ENCODE results near the gene BTBD10. TPM values are rescaled to one million over a fixed set of nuclear protein-coding genes. Genes with fewer than 3 reads are reported as not detected.
A peak's percentile ranks its signal among the peaks of the same experiment; 100 is the strongest.

The BTBD10 gene
- total RNA-seq, 2 experiments from 2014 or later = 26.0 to 26.3 TPM

DNA sequence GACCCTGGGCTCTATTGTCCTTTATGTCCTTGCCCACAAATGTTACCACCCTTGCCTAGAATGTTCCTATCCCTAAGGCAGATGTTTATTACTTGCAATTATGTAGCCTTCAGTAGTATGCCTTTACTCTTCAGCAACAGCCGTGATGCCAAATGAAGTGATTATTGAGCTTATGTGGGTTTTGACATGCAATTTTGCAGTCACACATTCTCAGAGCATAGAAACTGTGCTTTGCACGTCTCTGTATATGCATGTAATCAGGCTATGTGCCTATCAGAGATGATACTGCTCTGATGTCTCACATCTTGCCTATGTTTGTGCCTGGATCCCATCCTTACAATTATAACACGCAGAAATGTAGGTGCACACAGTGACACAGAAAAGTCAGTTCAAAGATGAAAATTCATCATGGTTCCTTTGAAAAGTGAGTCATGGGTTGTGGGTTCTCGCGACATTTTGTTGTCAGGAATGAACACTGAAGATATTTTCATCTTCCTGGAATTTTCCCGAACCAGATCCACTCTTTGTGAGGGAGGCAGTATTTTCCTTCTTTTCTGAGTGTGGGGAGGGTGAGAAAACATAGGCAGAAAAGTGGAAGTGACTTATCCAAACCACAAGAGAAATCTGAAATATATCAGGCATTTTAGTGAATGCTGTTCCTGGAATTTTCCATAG lies 104.3 kb downstream of the BTBD10 start:
- Mint-ChIP-seq H3K27me3 (no peaks in the 10 kb centered on the region), H3K4me1 (no peaks in the 10 kb centered on the region), H3K9me3 (no peaks in the 10 kb centered on the region), H3K4me3 (no peak overlapping the region), H3K36me3 (ENCODE audit: low read depth) (peaks cover 62% of the 10 kb centered on the region), H3K27ac (no peak overlapping the region)
- DNase-seq = no peak
- CTCF ChIA-PET = no interaction called here
- POLR2A ChIA-PET = no interaction called here

DNA sequence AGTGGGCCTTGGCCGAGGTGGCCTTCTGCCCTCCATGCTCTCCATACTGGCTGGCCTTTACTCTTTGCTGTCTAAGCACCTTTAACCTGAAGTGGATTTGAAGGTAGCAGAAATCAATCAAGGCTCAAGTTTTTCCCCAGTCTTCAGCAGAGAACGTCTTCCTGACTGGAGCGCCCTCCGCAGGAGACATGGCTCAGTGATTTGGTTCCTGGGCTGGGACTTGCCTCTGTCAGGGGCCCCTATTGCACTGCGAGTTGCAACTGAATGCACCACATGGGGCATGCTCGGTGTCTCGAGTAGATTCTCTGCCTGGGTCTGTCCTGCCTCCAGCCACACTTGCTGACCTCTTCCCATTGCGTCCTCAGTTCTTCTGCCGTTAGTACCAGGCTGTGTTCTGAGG lies 105.8 kb downstream of the BTBD10 start:
- POLR2A ChIA-PET = no interaction called here
- no peak for DNase-seq
- Mint-ChIP-seq H3K27me3 (no peaks in the 10 kb centered on the region), H3K27ac (no peak overlapping the region), H3K36me3 (ENCODE audit: low read depth) (peaks cover 56% of the 10 kb centered on the region), H3K4me3 (no peak overlapping the region), H3K4me1 (no peaks in the 10 kb centered on the region), H3K9me3 (no peaks in the 10 kb centered on the region)
- CTCF ChIA-PET = no interaction called here

GRCh38 chr11:13355191-13355590 lies 107.8 kb downstream of the BTBD10 start:
- Mint-ChIP-seq H3K27me3 (no peaks in the 10 kb centered on the region), H3K36me3 (ENCODE audit: low read depth) (peaks cover 56% of the 10 kb centered on the region), H3K9me3 (no peaks in the 10 kb centered on the region), H3K4me3 (no peak overlapping the region), H3K4me1 (no peaks in the 10 kb centered on the region), H3K27ac (no peak overlapping the region)
- no peak for DNase-seq
- CTCF ChIA-PET = no interaction called here
- POLR2A ChIA-PET = no interaction called here

- H3K27me3 Mint-ChIP-seq = no peaks in the 10 kb centered on the region
- no peak overlapping the region for H3K4me3 Mint-ChIP-seq
- POLR2A ChIA-PET = interaction anchor here (1.2 kb wide), 1 partner anchor 109 kb away, joined by 3 read pairs; no protein-coding TSS in a partner anchor
- H3K27ac Mint-ChIP-seq = no peak overlapping the region
- no peaks in the 10 kb centered on the region for H3K4me1 Mint-ChIP-seq
- CTCF ChIA-PET = interaction anchor here (0.9 to 1.6 kb wide), 2 partner anchors 9 to 11 kb away, joined by 3 read pairs; no protein-coding TSS in a partner anchor
- DNase-seq = no peak
- H3K36me3 Mint-ChIP-seq (ENCODE audit: low read depth) = peaks cover 49% of the 10 kb centered on the region
- H3K9me3 Mint-ChIP-seq = no peaks in the 10 kb centered on the region
Observed at GRCh38 chr11:13354335-13354734, 108.7 kb downstream of the BTBD10 start.

GRCh38 chr11:13352711-13353110 lies 110.3 kb downstream of the BTBD10 start:
- POLR2A ChIA-PET = interaction anchor here (1.2 kb wide), 1 partner anchor 111 kb away, joined by 3 read pairs; the partner anchor contains the start of gene BTBD10

GRCh38 chr11:13349581-13349980 lies 113.4 kb downstream of the BTBD10 start:
- H3K36me3 Mint-ChIP-seq (ENCODE audit: low read depth) = peaks cover 17% of the 10 kb centered on the region

More at GRCh38 chr11:13352711-13353110, 110.3 kb downstream of the BTBD10 start:
- CTCF ChIA-PET = interaction anchor here (1.4 to 1.6 kb wide), 3 partner anchors 8 to 117 kb away, joined by 3 to 6 read pairs (median 3); no protein-coding TSS in a partner anchor
- no peak for DNase-seq
- peaks cover 36% of the 10 kb centered on the region for H3K36me3 Mint-ChIP-seq (ENCODE audit: low read depth)
- H3K4me3 Mint-ChIP-seq = no peak overlapping the region
- peaks cover 10% of the 10 kb centered on the region for H3K4me1 Mint-ChIP-seq
- H3K27ac Mint-ChIP-seq = no peak overlapping the region
- no peaks in the 10 kb centered on the region for H3K27me3 Mint-ChIP-seq
- no peaks in the 10 kb centered on the region for H3K9me3 Mint-ChIP-seq

GRCh38 chr11:13349046-13349445 lies 114.0 kb downstream of the BTBD10 start:
- CTCF ChIA-PET = no interaction called here
- Mint-ChIP-seq H3K36me3 (ENCODE audit: low read depth) (peaks cover 16% of the 10 kb centered on the region), H3K9me3 (no peaks in the 10 kb centered on the region), H3K27me3 (no peaks in the 10 kb centered on the region), H3K4me1 (peaks cover 18% of the 10 kb centered on the region), H3K27ac (no peak overlapping the region), H3K4me3 (no peak overlapping the region)
- POLR2A ChIA-PET = interaction anchor here (1.2 kb wide), 1 partner anchor 11 kb away, joined by 3 read pairs; no protein-coding TSS in a partner anchor
- no peak for DNase-seq

More at GRCh38 chr11:13349581-13349980, 113.4 kb downstream of the BTBD10 start:
- Mint-ChIP-seq H3K4me1 (peaks cover 17% of the 10 kb centered on the region), H3K27ac (no peak overlapping the region), H3K27me3 (no peaks in the 10 kb centered on the region), H3K4me3 (no peak overlapping the region), H3K9me3 (no peaks in the 10 kb centered on the region)
- DNase-seq = no peak
- CTCF ChIA-PET = interaction anchor here (1.0 kb wide), 1 partner anchor 14 kb away, joined by 3 read pairs; no protein-coding TSS in a partner anchor
- POLR2A ChIA-PET = interaction anchor here (1.2 kb wide), 1 partner anchor 12 kb away, joined by 3 read pairs; no protein-coding TSS in a partner anchor

DNA sequence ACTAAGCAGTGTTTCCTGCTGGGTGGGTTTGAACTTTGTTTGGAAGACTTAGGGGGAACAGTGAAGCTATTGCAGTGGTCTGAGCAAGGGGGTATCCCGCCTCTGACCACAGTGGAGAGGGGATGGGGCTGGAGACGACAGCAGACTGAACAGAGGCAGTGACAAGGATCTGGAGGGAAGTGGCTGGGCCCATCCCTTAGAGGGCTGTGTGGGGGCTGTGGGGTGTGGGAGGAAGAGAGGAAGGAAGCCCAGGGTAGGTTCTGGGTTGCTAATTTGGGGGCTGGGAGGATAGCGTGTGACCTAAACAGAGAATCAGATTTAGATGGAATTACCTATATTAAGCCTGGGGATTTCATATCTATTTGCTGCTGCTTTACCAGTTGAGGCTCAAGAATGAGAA lies 114.7 kb downstream of the BTBD10 start:
- Mint-ChIP-seq H3K4me1 (peaks cover 19% of the 10 kb centered on the region), H3K27ac (no peak overlapping the region), H3K36me3 (ENCODE audit: low read depth) (peaks cover 18% of the 10 kb centered on the region), H3K27me3 (no peaks in the 10 kb centered on the region), H3K9me3 (no peaks in the 10 kb centered on the region), H3K4me3 (no peak overlapping the region)
- ChIA-PET POLR2A (no interaction called here), CTCF (no interaction called here)
- DNase-seq = no peak

- Mint-ChIP-seq H3K27me3 (no peaks in the 10 kb centered on the region), H3K36me3 (ENCODE audit: low read depth) (peaks cover 18% of the 10 kb centered on the region), H3K9me3 (no peaks in the 10 kb centered on the region), H3K4me1 (peaks cover 19% of the 10 kb centered on the region), H3K27ac (no peak overlapping the region), H3K4me3 (no peak overlapping the region)
- ChIA-PET POLR2A (interaction anchor here (1.4 kb wide), 1 partner anchor 9 kb away, joined by 4 read pairs; no protein-coding TSS in a partner anchor), CTCF (interaction anchor here (1.2 to 1.5 kb wide), 2 partner anchors 12 to 165 kb away, joined by 3 to 6 read pairs; no protein-coding TSS in a partner anchor)
- no peak for DNase-seq
Observed at GRCh38 chr11:13347901-13348300, 115.1 kb downstream of the BTBD10 start.

- CTCF ChIA-PET = interaction anchor here (1.5 to 1.9 kb wide), 2 partner anchors 11 kb away, joined by 6 to 8 read pairs; no protein-coding TSS in a partner anchor
- peaks cover 20% of the 10 kb centered on the region for H3K4me1 Mint-ChIP-seq
- H3K27ac Mint-ChIP-seq = no peak overlapping the region
- H3K36me3 Mint-ChIP-seq (ENCODE audit: low read depth) = peaks cover 11% of the 10 kb centered on the region
- no peak for DNase-seq
- H3K4me3 Mint-ChIP-seq = no peak overlapping the region
- no peaks in the 10 kb centered on the region for H3K9me3 Mint-ChIP-seq
- POLR2A ChIA-PET = interaction anchor here (1.4 kb wide), 1 partner anchor 8 kb away, joined by 4 read pairs; no protein-coding TSS in a partner anchor
- no peaks in the 10 kb centered on the region for H3K27me3 Mint-ChIP-seq
Observed at GRCh38 chr11:13346470-13346869, 116.6 kb downstream of the BTBD10 start.

- CTCF ChIA-PET = interaction anchor here (0.9 to 1.9 kb wide), 12 partner anchors 9 to 381 kb away, joined by 3 to 8 read pairs (median 4); no protein-coding TSS in a partner anchor
- H3K27me3 Mint-ChIP-seq = no peaks in the 10 kb centered on the region
Observed at GRCh38 chr11:13344818-13345217, 118.2 kb downstream of the BTBD10 start.

DNA sequence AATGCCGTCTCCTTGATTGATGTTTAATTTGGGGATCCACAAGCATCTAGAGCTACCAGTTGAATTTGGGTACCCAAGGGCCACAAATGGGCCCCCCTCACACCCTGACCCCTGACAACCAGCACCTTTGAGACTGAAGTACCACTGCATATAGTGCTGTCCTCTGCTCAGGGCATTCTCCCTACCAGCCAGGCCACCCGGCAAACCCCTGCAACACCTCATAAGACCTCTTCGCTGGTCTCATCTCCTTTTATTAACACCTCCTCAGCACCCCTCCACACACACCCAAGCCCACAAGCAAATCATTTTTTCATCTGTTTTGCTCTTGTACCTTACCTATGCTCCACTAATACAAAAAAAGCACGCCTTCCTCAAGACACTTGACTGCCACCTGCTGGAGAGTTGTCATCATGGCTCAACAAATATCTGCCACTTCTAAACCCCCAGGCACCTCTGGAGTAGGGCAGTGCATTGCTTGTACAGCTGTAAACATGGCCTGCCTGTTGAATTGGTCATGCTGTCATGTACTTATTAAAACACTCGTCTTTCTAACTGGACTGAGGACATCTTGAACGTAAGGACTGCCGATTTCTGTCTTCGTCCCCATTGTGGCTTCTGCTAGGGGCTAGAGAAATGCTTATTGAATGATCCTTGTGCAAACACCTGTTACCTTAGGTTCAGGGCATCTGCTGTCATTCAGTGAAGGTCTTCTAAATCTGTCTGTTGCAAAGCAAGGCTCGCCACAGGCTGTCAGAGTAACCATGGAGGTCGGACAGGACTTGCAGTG lies 118.9 kb downstream of the BTBD10 start:
- H3K27ac Mint-ChIP-seq = no peak overlapping the region
- DNase-seq = peak; percentile 76
- H3K4me3 Mint-ChIP-seq = no peak overlapping the region
- ChIA-PET CTCF (interaction anchor here (0.7 to 2.3 kb wide), 18 partner anchors 8 to 378 kb away, joined by 3 to 11 read pairs (median 4); no protein-coding TSS in a partner anchor), POLR2A (no interaction called here)
- no peaks in the 10 kb centered on the region for H3K9me3 Mint-ChIP-seq
- H3K27me3 Mint-ChIP-seq = no peaks in the 10 kb centered on the region
- peaks cover 41% of the 10 kb centered on the region for H3K4me1 Mint-ChIP-seq
- peaks cover 11% of the 10 kb centered on the region for H3K36me3 Mint-ChIP-seq (ENCODE audit: low read depth)

More at GRCh38 chr11:13344818-13345217, 118.2 kb downstream of the BTBD10 start:
- H3K27ac Mint-ChIP-seq = no peak overlapping the region
- DNase-seq = no peak
- no peak overlapping the region for H3K4me3 Mint-ChIP-seq
- peaks cover 34% of the 10 kb centered on the region for H3K4me1 Mint-ChIP-seq
- POLR2A ChIA-PET = no interaction called here
- peaks cover 11% of the 10 kb centered on the region for H3K36me3 Mint-ChIP-seq (ENCODE audit: low read depth)
- no peaks in the 10 kb centered on the region for H3K9me3 Mint-ChIP-seq

DNA sequence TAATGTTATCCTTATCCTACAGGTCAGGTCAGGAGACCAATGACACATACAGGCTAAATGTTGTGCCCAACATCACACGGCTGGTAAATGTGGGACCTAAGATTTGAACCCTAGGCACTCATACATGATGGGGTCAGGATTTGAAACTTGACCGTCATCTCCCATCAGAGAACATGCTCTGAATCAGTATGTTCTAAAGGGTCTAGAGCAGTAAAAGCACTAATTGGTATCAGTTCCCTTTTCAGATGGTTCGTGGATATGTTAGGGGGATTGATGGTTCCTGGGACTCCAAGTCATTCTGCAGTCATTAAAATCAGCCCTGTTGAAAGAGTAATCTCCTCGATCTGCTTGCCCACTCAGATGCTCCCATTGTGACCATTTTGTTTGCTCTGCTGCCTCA lies 120.0 kb downstream of the BTBD10 start:
- H3K9me3 Mint-ChIP-seq = no peaks in the 10 kb centered on the region
- H3K36me3 Mint-ChIP-seq (ENCODE audit: low read depth) = peaks cover 11% of the 10 kb centered on the region
- POLR2A ChIA-PET = no interaction called here
- CTCF ChIA-PET = interaction anchor here (0.7 to 2.3 kb wide), 13 partner anchors 8 to 160 kb away, joined by 3 to 11 read pairs (median 4); no protein-coding TSS in a partner anchor
- no peak for DNase-seq
- H3K4me1 Mint-ChIP-seq = peaks cover 45% of the 10 kb centered on the region
- no peak overlapping the region for H3K4me3 Mint-ChIP-seq
- no peaks in the 10 kb centered on the region for H3K27me3 Mint-ChIP-seq
- no peak overlapping the region for H3K27ac Mint-ChIP-seq
